Heart right ventricle (tissue), 16 donors: ENCODE results near the gene LSP1. TPM values are rescaled to one million over a fixed set of nuclear protein-coding genes. Genes with fewer than 3 reads are reported as not detected.

Experiments used
- ATAC-seq, 8 donors: fragments of 200-7000 bp; cut with Tn5 transposase; one replicate each; pipeline ENCODE4 v1.9.1; 2020; ENCODE audit warnings: mild to moderate bottlenecking in 8 of 8, moderate library complexity in 8 of 8, moderate number of reproducible peaks in 1 of 8
- DNase-seq, 2 donors: peaks; one replicate each; pipeline ENCODE4 v3.0.0-alpha.2; 2020
- H3K27ac ChIP-seq, 10 donors: fragments of 200-600 bp; sonication (generic) in 2 of 10; one replicate each; pipeline versions ENCODE4 v1.5.0 to v1.8.0; 2020 to 2022; ENCODE audit warnings: mild to moderate bottlenecking in 3 of 10
- H3K27me3 ChIP-seq, 7 donors: fragments of 200-600 bp; one replicate each; pipeline ENCODE4 v1.8.0; 2021 to 2022; ENCODE audit warnings: mild to moderate bottlenecking in 2 of 7
- H3K36me3 ChIP-seq, 9 donors: fragments of 200-600 bp; sonication (generic) in 1 of 9; one replicate each; pipeline versions ENCODE4 v1.5.0 to v1.8.0; 2020 to 2022; ENCODE audit warnings: mild to moderate bottlenecking in 2 of 9
- H3K4me1 ChIP-seq, 9 donors: fragments of 200-600 bp; sonication (generic) in 1 of 9; one replicate each; pipeline versions ENCODE4 v1.5.0 to v1.8.0; 2020 to 2022; ENCODE audit warnings: mild to moderate bottlenecking in 4 of 9
- H3K4me3 ChIP-seq, 10 donors: fragments of 200-600 bp; sonication (generic) in 2 of 10; one replicate each; pipeline versions ENCODE4 v1.5.0 to v1.8.0; 2020 to 2022; ENCODE audit warnings: mild to moderate bottlenecking in 7 of 10, moderate library complexity in 2 of 10
- H3K9me3 ChIP-seq, 11 donors: fragments of 200-600 bp in 10 of 11; sonication (generic) in 2 of 11; one replicate each; pipeline versions ENCODE4 v1.5.0 to v1.8.0; 2013 to 2022; ENCODE audit warnings: mild to moderate bottlenecking in 2 of 11, control low read depth in 1 of 11, moderate library complexity in 1 of 11
- CTCF ChIP-seq, 9 donors: fragments of 200-600 bp; sonication (generic) in 2 of 9; IDR thresholded peaks; one replicate each; pipeline versions ENCODE4 v1.5.0 to v1.8.0; 2021 to 2022; ENCODE audit warnings: antibody characterized with exemption in 9 of 9, mild to moderate bottlenecking in 5 of 9, moderate library complexity in 1 of 9
- WGBS, 2 donors: extraction: QIAGEN DNeasy Blood & Tissue Kit; methylation state at CpG; one replicate each; pipeline ENCODE4 v1.1.7; 2013; ENCODE audit warnings: inconsistent platforms in 1 of 2; 5-methylcytosine and 5-hydroxymethylcytosine counted together
- intact Hi-C, 10 donors: fragments of 100-400 bp; cut with DNase I; formaldehyde crosslinking; loops; one replicate each; pipeline versions ENCODE4 v1.11.1 to v1.14.2; 2022
- polyA plus RNA-seq, 2 donors: library from polyadenylated mRNA; stranded (reverse); fragments of 200-250 nt; gene quantifications; one replicate each; pipeline ENCODE4 v1.2.3, GENCODE V29; 2013
- total RNA-seq, 10 donors: library from RNA; stranded (reverse); fragmentation: NEBNext Ultra II Directional in 3 of 10; extraction: Animal tissue kit (Norgen Biotek cat#: 25700) in 3 of 10; gene quantifications; one replicate each; pipeline versions ENCODE4 v1.2.1 to v1.2.4, GENCODE V29; 2021 to 2023
- donor health status: Arrhythmogenic right ventricular cardiomyopathy.
- donor health status: ischemic (EF 13 %, LVEDD 7.1; RV severe dilation, severe dysfunction).
- donor health status: healthy with polysubstance abuse.
- donor health status: DM: no; HTN: yes; CAD: no.
- donor health status: DM: no; HTN: no; CAD: no.
- donor health status: ischemic (EF 25% LVEDD 6.9; RV normal size, moderate dysfunction).
- donor health status: ischemic (EF 25% LVEDD 5.7; RV mildly dilated, moderate dysfunction).
- donor health status: healthy.
- donor health status: DM: yes; HTN: yes; CAD: no.
- donor health status: Ischemic cardiomyopathy.
- donor health status: ischemic (EF 35%, LVEDD 5.7; RV mildly dilated, moderate dysfunction).
- donor health status: nonischemic (EF 11% LVEDD 7.7; RV severe dilation, severe dysfunction).
- donor health status: DM: yes; HTN: yes; CAD: no.
- donor health status: PGD.
- donor health status: ischemic (EF 29% LVEDD 5.4; RV normal size, mild dysfunction).
- donor health status: nonischemic (EF 23%, LVEDD 6.1; RV moderate dilation, normal function).

LSP1 gene
- total and polyA plus RNA-seq, 12 donors = 16.0 to 57.2 (median 21.4) TPM

GRCh38 chr11:1899090-1899489 is 46.2 kb downstream of the LSP1 start:
- Histone ChIP-seq H3K4me1 (peaks cover 0 to 9% (median 0%) of the 10 kb centered on the region in 9 donors), H3K9me3 (no peaks in the 10 kb centered on the region), H3K4me3 (no peak overlapping the region), H3K27me3 (no peaks in the 10 kb centered on the region), H3K36me3 (no peaks in the 10 kb centered on the region), H3K27ac (peak overlapping the region in 1 of 10 donors; percentile 48)
- 88 to 94% methylated on average over 4 of the region's 4 CpGs for WGBS, 2 donors
- no peak for DNase-seq
- ATAC-seq = no peak
- intact Hi-C loops = loop anchor here in 3 of 10 donors (1.0 to 10.0 kb wide), 2 partner anchors 41 to 46 kb away; partner anchors contain the start of gene MRPL23 (in 2 of the 3)
- TF ChIP-seq CTCF (IDR thresholded peaks at IDR 0.05) = no peak

GRCh38 chr11:1899686-1900085 is 46.8 kb downstream of the LSP1 start:
- no peaks in the 10 kb centered on the region for H3K27me3 ChIP-seq
- 71 to 72% methylated on average over 5 of the region's 5 CpGs for WGBS, 2 donors
- H3K27ac ChIP-seq = peak overlapping the region in 1 of 10 donors; percentile 48
- H3K4me1 ChIP-seq = peaks cover 0 to 9% (median 0%) of the 10 kb centered on the region in 9 donors
- intact Hi-C loops = loop anchor here in 3 of 10 donors (1.0 to 10.0 kb wide), 2 partner anchors 41 to 45 kb away; partner anchors contain the start of gene MRPL23 (in 2 of the 3)
- no peak for TF ChIP-seq CTCF (IDR thresholded peaks at IDR 0.05)
- no peaks in the 10 kb centered on the region for H3K36me3 ChIP-seq
- DNase-seq = no peak
- H3K9me3 ChIP-seq = no peaks in the 10 kb centered on the region
- no peak overlapping the region for H3K4me3 ChIP-seq
- ATAC-seq = no peak

- Histone ChIP-seq H3K27ac (peak overlapping the region; percentile 21 to 88 (median 83)), H3K9me3 (no peaks in the 10 kb centered on the region), H3K4me1 (peaks cover 3 to 50% (median 35%) of the 10 kb centered on the region in 9 donors), H3K36me3 (no peaks in the 10 kb centered on the region), H3K27me3 (no peaks in the 10 kb centered on the region), H3K4me3 (no peak overlapping the region)
- TF ChIP-seq CTCF (IDR thresholded peaks at IDR 0.05) = no peak
- no peak for ATAC-seq
- intact Hi-C loops = no loop called here
- no peak for DNase-seq
- 25 to 52% methylated on average over 5 of the region's 5 CpGs for WGBS, 2 donors
These were observed 53.3 kb downstream of the LSP1 start for GRCh38 chr11:1906181-1906580.

- peak in 1 of 8 donors; percentile 4 for ATAC-seq
- H3K27ac ChIP-seq = peak overlapping the region; percentile 21 to 88 (median 83)
- no peak for DNase-seq
- no peaks in the 10 kb centered on the region for H3K9me3 ChIP-seq
- no peak overlapping the region for H3K4me3 ChIP-seq
- 47 to 52% methylated on average over 14 of the region's 14 CpGs for WGBS, 2 donors
- TF ChIP-seq CTCF (IDR thresholded peaks at IDR 0.05) = no peak
- H3K4me1 ChIP-seq = peaks cover 3 to 51% (median 36%) of the 10 kb centered on the region in 9 donors
- intact Hi-C loops = no loop called here
- no peaks in the 10 kb centered on the region for H3K27me3 ChIP-seq
- no peaks in the 10 kb centered on the region for H3K36me3 ChIP-seq
These were observed 53.9 kb downstream of the LSP1 start for GRCh38 chr11:1906611-1907423.
